Suppressor macrophage treated with lipopolysaccharide for 4 hours (primary cell): ENCODE measurements around the gene DHRSX.
"Not testable (repeated sequence)": the region's sequence is repeated elsewhere in the genome, so short reads cannot be mapped to it uniquely, and the experiment has no call there.

Source experiments
- DNase-seq: peaks from one replicate; pipeline ENCODE4 v3.0.0-alpha.2; 2020

DHRSX gene

GRCh38 chrX:2311501-2311900 lies 189.3 kb downstream of the DHRSX start:
- DNase-seq = no peak

- DNase-seq = no peak
Observed at GRCh38 chrX:2301901-2302300, 198.9 kb downstream of the DHRSX start.

GRCh38 chrX:2299871-2300270 lies 200.9 kb downstream of the DHRSX start:
- no peak for DNase-seq

GRCh38 chrX:2286731-2287130 lies 214.0 kb downstream of the DHRSX start:
- no peak for DNase-seq

GRCh38 chrX:2284601-2285000 lies 216.2 kb downstream of the DHRSX start:
- no peak for DNase-seq

- DNase-seq = no peak
Observed at GRCh38 chrX:2284133-2284532, 216.6 kb downstream of the DHRSX start.

GRCh38 chrX:2283111-2283859 lies 217.5 kb downstream of the DHRSX start:
- DNase-seq = no peak

GRCh38 chrX:2282490-2283090 lies 218.2 kb downstream of the DHRSX start:
- DNase-seq = no peak

- no peak for DNase-seq
Observed at GRCh38 chrX:2272337-2272736, 228.4 kb downstream of the DHRSX start.

GRCh38 chrX:2271595-2271994 lies 229.2 kb downstream of the DHRSX start:
- not testable (repeated sequence) for DNase-seq

GRCh38 chrX:2270783-2271182 lies 230.0 kb downstream of the DHRSX start:
- not testable (repeated sequence) for DNase-seq

- DNase-seq = no peak
Observed at GRCh38 chrX:2267890-2268289, 232.9 kb downstream of the DHRSX start.

GRCh38 chrX:2266445-2267349 lies 234.1 kb downstream of the DHRSX start:
- DNase-seq = no peak

- not testable (repeated sequence) for DNase-seq
Observed at GRCh38 chrX:2265658-2266444, 234.9 kb downstream of the DHRSX start.

- no peak for DNase-seq
Observed at GRCh38 chrX:2264179-2265030, 236.4 kb downstream of the DHRSX start.

GRCh38 chrX:2263203-2263602 lies 237.6 kb downstream of the DHRSX start:
- no peak for DNase-seq

GRCh38 chrX:2262668-2263055 lies 238.1 kb downstream of the DHRSX start:
- no peak for DNase-seq

- no peak for DNase-seq
Observed at GRCh38 chrX:2261831-2262667, 238.7 kb downstream of the DHRSX start.

GRCh38 chrX:2252331-2253065 lies 248.3 kb downstream of the DHRSX start:
- no peak for DNase-seq

GRCh38 chrX:2251211-2251610 lies 249.6 kb downstream of the DHRSX start:
- DNase-seq = no peak
